GM23338 (cell line): ENCODE results near the gene OR11H7. TPM values are rescaled to one million over a fixed set of nuclear protein-coding genes. Genes with fewer than 3 reads are reported as not detected.

Experiments used
- ATAC-seq: fragments of 200-7000 bp; cut with Tn5 transposase; 3 replicates; pipeline ENCODE4 v1.9.1; 2020
- DNase-seq: peaks from one replicate; pipeline ENCODE4 v3.0.0-alpha.2; 2015; ENCODE audit warnings: low spot score
- H2AFZ ChIP-seq: fragments of 200-600 bp; sonication (generic); 2 replicates; pipeline ENCODE4 v1.8.0; 2016; ENCODE audit warnings: antibody characterized with exemption, mild to moderate bottlenecking, moderate library complexity
- H3F3A ChIP-seq: fragments of 200-600 bp; sonication (generic); replicated peaks from 2 replicates; pipeline ENCODE4 v1.8.0; 2017; ENCODE audit warnings: antibody characterized with exemption, mixed run types, low read depth
- H3K27ac ChIP-seq: fragments of 200-600 bp; sonication (generic); 2 replicates; pipeline ENCODE4 v1.6.1; 2016; ENCODE audit warnings: low read depth
- H3K27me3 ChIP-seq: fragments of 200-600 bp; sonication (generic); 2 replicates; pipeline ENCODE4 v1.8.0; 2016; ENCODE audit warnings: mild to moderate bottlenecking, mixed run types, moderate library complexity; ENCODE audit not compliant: insufficient read depth
- H3K36me3 ChIP-seq: fragments of 200-600 bp; sonication (generic); 2 replicates; pipeline ENCODE4 v1.8.0; 2016; ENCODE audit warnings: mild to moderate bottlenecking; ENCODE audit not compliant: insufficient read depth
- H3K4me1 ChIP-seq: fragments of 200-600 bp; sonication (generic); 2 replicates; pipeline ENCODE4 v1.8.0; 2016; ENCODE audit warnings: mild to moderate bottlenecking, moderate library complexity; ENCODE audit not compliant: insufficient read depth
- H3K4me2 ChIP-seq: fragments of 200-600 bp; sonication (generic); 2 replicates; pipeline ENCODE4 v1.7.1; 2017; ENCODE audit warnings: mixed run types
- H3K4me3 ChIP-seq: fragments of 200-600 bp; sonication (generic); 2 replicates; pipeline ENCODE4 v1.6.1; 2016; ENCODE audit warnings: mixed run types
- H3K79me2 ChIP-seq: fragments of 200-600 bp; sonication (generic); replicated peaks from 2 replicates; pipeline ENCODE4 v1.8.0; 2017; ENCODE audit warnings: mild to moderate bottlenecking; ENCODE audit not compliant: insufficient read depth
- H3K9me2 ChIP-seq: fragments of 200-600 bp; sonication (generic); 2 replicates; pipeline ENCODE4 v1.8.0; 2017; ENCODE audit not compliant: insufficient read depth
- H4K20me1 ChIP-seq: fragments of 200-600 bp; sonication (generic); replicated peaks from 2 replicates; pipeline ENCODE4 v1.8.0; 2017; ENCODE audit warnings: mild to moderate bottlenecking; ENCODE audit not compliant: insufficient read depth
- H3K27ac Mint-ChIP-seq: 2 replicates; pipeline ENCODE4 v1.8.0; 2020; ENCODE audit warnings: inconsistent platforms, mild to moderate bottlenecking, moderate library complexity, mixed read lengths
- H3K27me3 Mint-ChIP-seq: 3 replicates; pipeline ENCODE4 v1.8.0; 2022; ENCODE audit warnings: low read depth, mild to moderate bottlenecking, moderate library complexity, mixed read lengths, inconsistent platforms; ENCODE audit not compliant: insufficient read depth, poor library complexity
- H3K36me3 Mint-ChIP-seq: 3 replicates; pipeline ENCODE4 v1.8.0; 2021; ENCODE audit warnings: low read depth, mild to moderate bottlenecking, inconsistent platforms, moderate library complexity, mixed read lengths
- H3K4me1 Mint-ChIP-seq: 3 replicates; pipeline ENCODE4 v1.8.0; 2020; ENCODE audit warnings: mild to moderate bottlenecking, inconsistent platforms, mixed read lengths
- H3K4me3 Mint-ChIP-seq: 3 replicates; pipeline ENCODE4 v1.8.0; 2021; ENCODE audit warnings: moderate library complexity, mild to moderate bottlenecking, inconsistent platforms, mixed read lengths
- H3K9me3 Mint-ChIP-seq: 3 replicates; pipeline ENCODE4 v1.8.0; 2020; ENCODE audit warnings: moderate library complexity, mild to moderate bottlenecking, inconsistent platforms, mixed read lengths
- CREB1 ChIP-seq: fragments of 250-450 bp; sonication (Bioruptor Pico); IDR thresholded peaks from 2 replicates; pipeline ENCODE4 v1.5.0; 2020; ENCODE audit warnings: low read depth, mild to moderate bottlenecking, moderate library complexity
- EZH2 ChIP-seq: fragments of 200-600 bp; sonication (generic); IDR thresholded peaks from one replicate; pipeline ENCODE4 v1.8.0; 2017; ENCODE audit warnings: antibody characterized with exemption, mild to moderate bottlenecking, low read depth; ENCODE audit not compliant: unreplicated experiment
- EZH2phosphoT487 ChIP-seq: fragments of 200-600 bp; sonication (generic); IDR thresholded peaks from one replicate; pipeline ENCODE4 v1.8.1; 2018; ENCODE audit warnings: antibody characterized with exemption; ENCODE audit not compliant: unreplicated experiment
- JUNB ChIP-seq: IDR thresholded peaks from one replicate; pipeline ENCODE4 v1.6.1; 2016; ENCODE audit warnings: antibody characterized with exemption; ENCODE audit not compliant: unreplicated experiment
- NANOG ChIP-seq: IDR thresholded peaks from 2 replicates; pipeline ENCODE4 v1.6.1; 2016; ENCODE audit warnings: antibody characterized with exemption, borderline replicate concordance
- POLR2AphosphoS5 ChIP-seq: IDR thresholded peaks from 2 replicates; pipeline ENCODE4 v1.6.1; 2016; ENCODE audit warnings: antibody characterized with exemption, low read depth
- STAT1 ChIP-seq: IDR thresholded peaks from one replicate; pipeline ENCODE4 v1.6.1; 2016; ENCODE audit warnings: antibody characterized with exemption; ENCODE audit not compliant: unreplicated experiment
- ZNF114 ChIP-seq: fragments of 250-450 bp; sonication (Bioruptor Pico); IDR thresholded peaks from 2 replicates; pipeline ENCODE4 v1.5.0; 2020; ENCODE audit warnings: mild to moderate bottlenecking, moderate library complexity
- ZNF331 ChIP-seq: fragments of 250-450 bp; sonication (Bioruptor Pico); IDR thresholded peaks from 2 replicates; pipeline ENCODE4 v1.5.0; 2020; ENCODE audit warnings: low read depth, mild to moderate bottlenecking, moderate library complexity
- polyA plus RNA-seq: library from polyadenylated mRNA; unstranded; fragments of >200 nt; fragmentation: Nextera tagmentation; extraction: Ambion mirVana; gene quantifications from 2 replicates; pipeline ENCODE4 v1.2.1, GENCODE V29; 2016
- total RNA-seq: library from RNA; depleted of rRNA; stranded (reverse); fragments of >200 nt; shearing (Covaris generic); gene quantifications from 2 replicates; pipeline ENCODE4 v1.2.3, GENCODE V29; 2014
- TF ChIP-seq, protein P1 (sequence below): IDR thresholded peaks from one replicate; pipeline ENCODE4 v1.6.1; 2018; ENCODE audit warnings: antibody characterized with exemption; ENCODE audit not compliant: unreplicated experiment
- TF ChIP-seq, protein P2 (sequence below), 2 experiments: fragments of 200-600 bp in 1 of 2; sonication (generic) in 1 of 2; conservative IDR thresholded peaks; 2 replicates each; pipeline versions ENCODE4 v1.5.1 to v1.6.1; 2016 to 2017; ENCODE audit warnings: antibody characterized with exemption in 2 of 2, low read depth in 2 of 2, mild to moderate bottlenecking in 2 of 2, moderate library complexity in 1 of 2
- TF ChIP-seq, protein P3 (sequence below): fragments of 250-450 bp; sonication (Bioruptor Pico); IDR thresholded peaks from 2 replicates; pipeline ENCODE4 v1.5.0; 2020; ENCODE audit warnings: mild to moderate bottlenecking, moderate library complexity
- TF ChIP-seq, protein P4 (sequence below): IDR thresholded peaks from 2 replicates; pipeline ENCODE4 v1.6.1; 2016; ENCODE audit warnings: antibody characterized with exemption

OR11H7 gene
- total and polyA plus RNA-seq, 2 experiments from 2014 or later: not detected

DNA sequence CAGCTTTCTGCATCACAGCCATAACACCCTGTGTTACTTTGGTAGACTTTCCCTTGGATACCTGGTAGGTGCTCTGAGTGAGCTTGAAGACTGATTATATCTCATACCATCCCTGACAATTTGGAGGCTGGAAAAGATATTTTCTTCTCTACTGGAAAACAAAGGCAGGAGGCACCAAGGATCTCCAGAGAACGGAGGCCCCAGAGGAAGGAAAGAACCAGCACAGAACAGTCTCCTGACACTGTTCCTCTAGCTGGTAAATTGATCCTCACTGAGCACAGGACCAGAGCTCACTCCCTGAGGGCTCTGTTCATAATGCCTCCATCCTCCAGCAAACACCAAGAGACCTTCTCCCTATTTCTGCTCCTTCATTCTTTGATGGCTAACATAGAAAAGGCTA is 38.2 kb upstream of the OR11H7 start, which contains the start of gene OR11G2:
Gene OR11G2 (plus strand): TSS at position 301 of the 400 bp plus-strand sequence. CDS start 6,542 bp downstream, outside the sequence.
- no peak for DNase-seq
- Mint-ChIP-seq H3K4me3 (no peak within 1 kb of the TSS), H3K27me3 (peaks cover 2% of the 10 kb centered on the region), H3K9me3 (peaks cover 99% of the 10 kb centered on the region), H3K4me1 (no peaks in the 10 kb centered on the region), H3K27ac (no peak within 1 kb of the TSS), H3K36me3 (peaks cover 26% of the 10 kb centered on the region)
- Histone ChIP-seq H3K9me2 (no peaks in the 10 kb centered on the region), H3K27me3 (no peaks in the 10 kb centered on the region), H3F3A (no peaks in the 10 kb centered on the region), H3K27ac (no peak within 1 kb of the TSS), H3K4me2 (no peak within 1 kb of the TSS), H3K4me1 (no peaks in the 10 kb centered on the region), H2AFZ (no peak within 1 kb of the TSS), H3K36me3 (0 out of 2 replicates have a peak, but pooled peaks cover 10% of the 10 kb centered on the region), H3K79me2 (no peaks in the 10 kb centered on the region), H3K4me3 (no peak within 1 kb of the TSS), H4K20me1 (no peaks in the 10 kb centered on the region)
- no peak for ATAC-seq
- no peak for TF ChIP-seq POLR2AphosphoS5
- TF ChIP-seq, protein P1, sequence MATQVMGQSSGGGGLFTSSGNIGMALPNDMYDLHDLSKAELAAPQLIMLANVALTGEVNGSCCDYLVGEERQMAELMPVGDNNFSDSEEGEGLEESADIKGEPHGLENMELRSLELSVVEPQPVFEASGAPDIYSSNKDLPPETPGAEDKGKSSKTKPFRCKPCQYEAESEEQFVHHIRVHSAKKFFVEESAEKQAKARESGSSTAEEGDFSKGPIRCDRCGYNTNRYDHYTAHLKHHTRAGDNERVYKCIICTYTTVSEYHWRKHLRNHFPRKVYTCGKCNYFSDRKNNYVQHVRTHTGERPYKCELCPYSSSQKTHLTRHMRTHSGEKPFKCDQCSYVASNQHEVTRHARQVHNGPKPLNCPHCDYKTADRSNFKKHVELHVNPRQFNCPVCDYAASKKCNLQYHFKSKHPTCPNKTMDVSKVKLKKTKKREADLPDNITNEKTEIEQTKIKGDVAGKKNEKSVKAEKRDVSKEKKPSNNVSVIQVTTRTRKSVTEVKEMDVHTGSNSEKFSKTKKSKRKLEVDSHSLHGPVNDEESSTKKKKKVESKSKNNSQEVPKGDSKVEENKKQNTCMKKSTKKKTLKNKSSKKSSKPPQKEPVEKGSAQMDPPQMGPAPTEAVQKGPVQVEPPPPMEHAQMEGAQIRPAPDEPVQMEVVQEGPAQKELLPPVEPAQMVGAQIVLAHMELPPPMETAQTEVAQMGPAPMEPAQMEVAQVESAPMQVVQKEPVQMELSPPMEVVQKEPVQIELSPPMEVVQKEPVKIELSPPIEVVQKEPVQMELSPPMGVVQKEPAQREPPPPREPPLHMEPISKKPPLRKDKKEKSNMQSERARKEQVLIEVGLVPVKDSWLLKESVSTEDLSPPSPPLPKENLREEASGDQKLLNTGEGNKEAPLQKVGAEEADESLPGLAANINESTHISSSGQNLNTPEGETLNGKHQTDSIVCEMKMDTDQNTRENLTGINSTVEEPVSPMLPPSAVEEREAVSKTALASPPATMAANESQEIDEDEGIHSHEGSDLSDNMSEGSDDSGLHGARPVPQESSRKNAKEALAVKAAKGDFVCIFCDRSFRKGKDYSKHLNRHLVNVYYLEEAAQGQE: no peak
- no peak for TF ChIP-seq STAT1
- TF ChIP-seq, protein P2, sequence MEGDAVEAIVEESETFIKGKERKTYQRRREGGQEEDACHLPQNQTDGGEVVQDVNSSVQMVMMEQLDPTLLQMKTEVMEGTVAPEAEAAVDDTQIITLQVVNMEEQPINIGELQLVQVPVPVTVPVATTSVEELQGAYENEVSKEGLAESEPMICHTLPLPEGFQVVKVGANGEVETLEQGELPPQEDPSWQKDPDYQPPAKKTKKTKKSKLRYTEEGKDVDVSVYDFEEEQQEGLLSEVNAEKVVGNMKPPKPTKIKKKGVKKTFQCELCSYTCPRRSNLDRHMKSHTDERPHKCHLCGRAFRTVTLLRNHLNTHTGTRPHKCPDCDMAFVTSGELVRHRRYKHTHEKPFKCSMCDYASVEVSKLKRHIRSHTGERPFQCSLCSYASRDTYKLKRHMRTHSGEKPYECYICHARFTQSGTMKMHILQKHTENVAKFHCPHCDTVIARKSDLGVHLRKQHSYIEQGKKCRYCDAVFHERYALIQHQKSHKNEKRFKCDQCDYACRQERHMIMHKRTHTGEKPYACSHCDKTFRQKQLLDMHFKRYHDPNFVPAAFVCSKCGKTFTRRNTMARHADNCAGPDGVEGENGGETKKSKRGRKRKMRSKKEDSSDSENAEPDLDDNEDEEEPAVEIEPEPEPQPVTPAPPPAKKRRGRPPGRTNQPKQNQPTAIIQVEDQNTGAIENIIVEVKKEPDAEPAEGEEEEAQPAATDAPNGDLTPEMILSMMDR (conservative IDR thresholded peaks at IDR 0.05; ENCODE audit: low read depth in 2 of 2): no peak
- TF ChIP-seq EZH2: no peak
- TF ChIP-seq ZNF331 (CRISPR knock-in tag): no peak
- no peak for TF ChIP-seq CREB1
- TF ChIP-seq, protein P3, sequence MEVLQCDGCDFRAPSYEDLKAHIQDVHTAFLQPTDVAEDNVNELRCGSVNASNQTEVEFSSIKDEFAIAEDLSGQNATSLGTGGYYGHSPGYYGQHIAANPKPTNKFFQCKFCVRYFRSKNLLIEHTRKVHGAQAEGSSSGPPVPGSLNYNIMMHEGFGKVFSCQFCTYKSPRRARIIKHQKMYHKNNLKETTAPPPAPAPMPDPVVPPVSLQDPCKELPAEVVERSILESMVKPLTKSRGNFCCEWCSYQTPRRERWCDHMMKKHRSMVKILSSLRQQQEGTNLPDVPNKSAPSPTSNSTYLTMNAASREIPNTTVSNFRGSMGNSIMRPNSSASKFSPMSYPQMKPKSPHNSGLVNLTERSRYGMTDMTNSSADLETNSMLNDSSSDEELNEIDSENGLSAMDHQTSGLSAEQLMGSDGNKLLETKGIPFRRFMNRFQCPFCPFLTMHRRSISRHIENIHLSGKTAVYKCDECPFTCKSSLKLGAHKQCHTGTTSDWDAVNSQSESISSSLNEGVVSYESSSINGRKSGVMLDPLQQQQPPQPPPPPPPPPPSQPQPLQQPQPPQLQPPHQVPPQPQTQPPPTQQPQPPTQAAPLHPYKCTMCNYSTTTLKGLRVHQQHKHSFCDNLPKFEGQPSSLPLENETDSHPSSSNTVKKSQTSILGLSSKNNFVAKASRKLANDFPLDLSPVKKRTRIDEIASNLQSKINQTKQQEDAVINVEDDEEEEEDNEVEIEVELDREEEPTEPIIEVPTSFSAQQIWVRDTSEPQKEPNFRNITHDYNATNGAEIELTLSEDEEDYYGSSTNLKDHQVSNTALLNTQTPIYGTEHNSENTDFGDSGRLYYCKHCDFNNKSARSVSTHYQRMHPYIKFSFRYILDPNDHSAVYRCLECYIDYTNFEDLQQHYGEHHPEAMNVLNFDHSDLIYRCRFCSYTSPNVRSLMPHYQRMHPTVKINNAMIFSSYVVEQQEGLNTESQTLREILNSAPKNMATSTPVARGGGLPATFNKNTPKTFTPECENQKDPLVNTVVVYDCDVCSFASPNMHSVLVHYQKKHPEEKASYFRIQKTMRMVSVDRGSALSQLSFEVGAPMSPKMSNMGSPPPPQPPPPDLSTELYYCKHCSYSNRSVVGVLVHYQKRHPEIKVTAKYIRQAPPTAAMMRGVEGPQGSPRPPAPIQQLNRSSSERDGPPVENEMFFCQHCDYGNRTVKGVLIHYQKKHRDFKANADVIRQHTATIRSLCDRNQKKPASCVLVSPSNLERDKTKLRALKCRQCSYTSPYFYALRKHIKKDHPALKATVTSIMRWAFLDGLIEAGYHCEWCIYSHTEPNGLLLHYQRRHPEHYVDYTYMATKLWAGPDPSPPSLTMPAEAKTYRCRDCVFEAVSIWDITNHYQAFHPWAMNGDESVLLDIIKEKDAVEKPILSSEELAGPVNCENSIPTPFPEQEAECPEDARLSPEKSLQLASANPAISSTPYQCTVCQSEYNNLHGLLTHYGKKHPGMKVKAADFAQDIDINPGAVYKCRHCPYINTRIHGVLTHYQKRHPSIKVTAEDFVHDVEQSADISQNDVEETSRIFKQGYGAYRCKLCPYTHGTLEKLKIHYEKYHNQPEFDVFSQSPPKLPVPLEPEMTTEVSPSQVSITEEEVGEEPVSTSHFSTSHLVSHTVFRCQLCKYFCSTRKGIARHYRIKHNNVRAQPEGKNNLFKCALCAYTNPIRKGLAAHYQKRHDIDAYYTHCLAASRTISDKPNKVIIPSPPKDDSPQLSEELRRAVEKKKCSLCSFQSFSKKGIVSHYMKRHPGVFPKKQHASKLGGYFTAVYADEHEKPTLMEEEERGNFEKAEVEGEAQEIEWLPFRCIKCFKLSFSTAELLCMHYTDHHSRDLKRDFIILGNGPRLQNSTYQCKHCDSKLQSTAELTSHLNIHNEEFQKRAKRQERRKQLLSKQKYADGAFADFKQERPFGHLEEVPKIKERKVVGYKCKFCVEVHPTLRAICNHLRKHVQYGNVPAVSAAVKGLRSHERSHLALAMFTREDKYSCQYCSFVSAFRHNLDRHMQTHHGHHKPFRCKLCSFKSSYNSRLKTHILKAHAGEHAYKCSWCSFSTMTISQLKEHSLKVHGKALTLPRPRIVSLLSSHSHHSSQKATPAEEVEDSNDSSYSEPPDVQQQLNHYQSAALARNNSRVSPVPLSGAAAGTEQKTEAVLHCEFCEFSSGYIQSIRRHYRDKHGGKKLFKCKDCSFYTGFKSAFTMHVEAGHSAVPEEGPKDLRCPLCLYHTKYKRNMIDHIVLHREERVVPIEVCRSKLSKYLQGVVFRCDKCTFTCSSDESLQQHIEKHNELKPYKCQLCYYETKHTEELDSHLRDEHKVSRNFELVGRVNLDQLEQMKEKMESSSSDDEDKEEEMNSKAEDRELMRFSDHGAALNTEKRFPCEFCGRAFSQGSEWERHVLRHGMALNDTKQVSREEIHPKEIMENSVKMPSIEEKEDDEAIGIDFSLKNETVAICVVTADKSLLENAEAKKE (CRISPR knock-in tag): no peak
- TF ChIP-seq NANOG: no peak
- TF ChIP-seq EZH2phosphoT487: no peak
- TF ChIP-seq JUNB: no peak
- TF ChIP-seq, protein P4, sequence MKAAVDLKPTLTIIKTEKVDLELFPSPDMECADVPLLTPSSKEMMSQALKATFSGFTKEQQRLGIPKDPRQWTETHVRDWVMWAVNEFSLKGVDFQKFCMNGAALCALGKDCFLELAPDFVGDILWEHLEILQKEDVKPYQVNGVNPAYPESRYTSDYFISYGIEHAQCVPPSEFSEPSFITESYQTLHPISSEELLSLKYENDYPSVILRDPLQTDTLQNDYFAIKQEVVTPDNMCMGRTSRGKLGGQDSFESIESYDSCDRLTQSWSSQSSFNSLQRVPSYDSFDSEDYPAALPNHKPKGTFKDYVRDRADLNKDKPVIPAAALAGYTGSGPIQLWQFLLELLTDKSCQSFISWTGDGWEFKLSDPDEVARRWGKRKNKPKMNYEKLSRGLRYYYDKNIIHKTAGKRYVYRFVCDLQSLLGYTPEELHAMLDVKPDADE: no peak
- no peak for TF ChIP-seq ZNF114 (CRISPR knock-in tag)
